Breast epithelium (tissue), 3 donors: Measurements from ENCODE around the gene DNAJC28.

ENCODE experiments used
- POLR2A ChIP-seq: fragments of 450-650 bp; IDR thresholded peaks from one replicate; pipeline ENCODE4 v1.6.1; 2016; ENCODE audit warnings: antibody characterized with exemption, mild to moderate bottlenecking, moderate library complexity
- POLR2AphosphoS5 ChIP-seq, 3 donors: sonication (generic); formaldehyde crosslinking; IDR thresholded peaks; one replicate each; pipeline ENCODE4 v1.6.1; 2017; ENCODE audit warnings: antibody characterized with exemption in 3 of 3
- TF ChIP-seq, protein P1 (sequence below), 3 donors: fragments of 450-650 bp; IDR thresholded peaks; one replicate each; pipeline ENCODE4 v1.5.1; 2016 to 2017; ENCODE audit warnings: antibody characterized with exemption in 3 of 3, mild to moderate bottlenecking in 3 of 3, moderate library complexity in 3 of 3

DNA sequence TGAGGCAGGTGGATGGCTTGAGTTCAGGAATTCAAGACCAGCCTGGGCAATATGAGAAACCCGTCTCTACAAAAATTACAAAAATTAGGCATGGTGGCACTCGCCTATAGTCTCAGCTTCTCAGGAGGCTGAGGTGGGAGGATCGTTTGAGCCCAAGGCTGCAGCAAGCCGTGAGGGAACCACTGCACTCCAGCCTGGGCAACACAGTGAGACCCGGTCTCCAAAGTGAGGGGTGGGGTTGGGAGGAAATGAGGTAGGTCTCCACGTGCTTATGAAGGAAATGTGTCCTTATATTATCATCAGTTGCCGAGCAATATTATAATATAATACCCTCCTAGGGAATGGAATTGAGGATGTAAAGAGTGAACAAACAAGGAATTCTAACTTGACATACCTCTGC is 14.4 kb downstream of the DNAJC28 start:
- TF ChIP-seq, protein P1, sequence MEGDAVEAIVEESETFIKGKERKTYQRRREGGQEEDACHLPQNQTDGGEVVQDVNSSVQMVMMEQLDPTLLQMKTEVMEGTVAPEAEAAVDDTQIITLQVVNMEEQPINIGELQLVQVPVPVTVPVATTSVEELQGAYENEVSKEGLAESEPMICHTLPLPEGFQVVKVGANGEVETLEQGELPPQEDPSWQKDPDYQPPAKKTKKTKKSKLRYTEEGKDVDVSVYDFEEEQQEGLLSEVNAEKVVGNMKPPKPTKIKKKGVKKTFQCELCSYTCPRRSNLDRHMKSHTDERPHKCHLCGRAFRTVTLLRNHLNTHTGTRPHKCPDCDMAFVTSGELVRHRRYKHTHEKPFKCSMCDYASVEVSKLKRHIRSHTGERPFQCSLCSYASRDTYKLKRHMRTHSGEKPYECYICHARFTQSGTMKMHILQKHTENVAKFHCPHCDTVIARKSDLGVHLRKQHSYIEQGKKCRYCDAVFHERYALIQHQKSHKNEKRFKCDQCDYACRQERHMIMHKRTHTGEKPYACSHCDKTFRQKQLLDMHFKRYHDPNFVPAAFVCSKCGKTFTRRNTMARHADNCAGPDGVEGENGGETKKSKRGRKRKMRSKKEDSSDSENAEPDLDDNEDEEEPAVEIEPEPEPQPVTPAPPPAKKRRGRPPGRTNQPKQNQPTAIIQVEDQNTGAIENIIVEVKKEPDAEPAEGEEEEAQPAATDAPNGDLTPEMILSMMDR (IDR thresholded peaks at IDR 0.05): no peak
- no peak for TF ChIP-seq POLR2AphosphoS5 (IDR thresholded peaks at IDR 0.05)
- no peak for TF ChIP-seq POLR2A
